SJCRH30 (cell line): Measurements from ENCODE around the gene WNT2. TPM values are rescaled to one million over a fixed set of nuclear protein-coding genes. Genes with fewer than 3 reads are reported as not detected.

Experiments
- DNase-seq, 2 experiments: peaks; one replicate each; pipeline ENCODE4 v3.0.0-alpha.2; 2015 to 2020
- H3K27ac ChIP-seq: fragments of 250-450 bp; sonication (Bioruptor Pico); 2 replicates; pipeline ENCODE4 v1.5.1; 2020; ENCODE audit warnings: mild to moderate bottlenecking, moderate library complexity
- H3K27me3 ChIP-seq: fragments of 250-450 bp; sonication (Bioruptor Pico); 2 replicates; pipeline ENCODE4 v1.5.1; 2020; ENCODE audit warnings: mild to moderate bottlenecking, moderate library complexity
- H3K36me3 ChIP-seq: fragments of 250-450 bp; sonication (Bioruptor Pico); 2 replicates; pipeline ENCODE4 v1.5.1; 2020; ENCODE audit warnings: mild to moderate bottlenecking, moderate library complexity
- H3K4me1 ChIP-seq: fragments of 250-450 bp; sonication (Bioruptor Pico); 2 replicates; pipeline ENCODE4 v1.5.1; 2020; ENCODE audit warnings: mild to moderate bottlenecking, moderate library complexity
- H3K4me3 ChIP-seq: fragments of 250-450 bp; sonication (Bioruptor Pico); 2 replicates; pipeline ENCODE4 v1.5.1; 2020; ENCODE audit warnings: mild to moderate bottlenecking, moderate library complexity
- H3K9me3 ChIP-seq: fragments of 250-450 bp; sonication (Bioruptor Pico); replicated peaks from 2 replicates; pipeline ENCODE4 v1.5.1; 2020; ENCODE audit warnings: mild to moderate bottlenecking, moderate library complexity
- total RNA-seq: library from RNA; depleted of rRNA; stranded (reverse); fragments of >200 nt; shearing (Covaris generic); gene quantifications from 2 replicates; pipeline ENCODE4 v1.2.3, GENCODE V29; 2014; rRNA removed

Gene WNT2
- 0.03 and 0.06 TPM in 2 replicates for total RNA-seq

GRCh38 chr7:117322741-117323304 lies at the start of gene WNT2:
Gene WNT2, minus strand, starts transcription at chr7:117323058. Its CDS starts 69 bp downstream, at chr7:117322989.
- no peaks in the 10 kb centered on the region for H3K4me1 ChIP-seq
- H3K9me3 ChIP-seq = no peaks in the 10 kb centered on the region
- H3K4me3 ChIP-seq = peak within 1 kb of the TSS; percentile 60
- DNase-seq = no peak
- H3K27me3 ChIP-seq = no peaks in the 10 kb centered on the region
- H3K36me3 ChIP-seq = no peaks in the 10 kb centered on the region
- H3K27ac ChIP-seq = peak within 1 kb of the TSS; percentile 41

GRCh38 chr7:117372073-117372472 lies 49.2 kb upstream of the WNT2 start:
- Histone ChIP-seq H3K4me1 (no peaks in the 10 kb centered on the region), H3K4me3 (no peak overlapping the region), H3K36me3 (no peaks in the 10 kb centered on the region), H3K27me3 (no peaks in the 10 kb centered on the region), H3K27ac (no peak overlapping the region), H3K9me3 (no peaks in the 10 kb centered on the region)
- DNase-seq = no peak

GRCh38 chr7:117364339-117365080 lies 41.7 kb upstream of the WNT2 start:
- Histone ChIP-seq H3K27me3 (no peaks in the 10 kb centered on the region), H3K27ac (no peak overlapping the region), H3K36me3 (no peaks in the 10 kb centered on the region), H3K9me3 (no peaks in the 10 kb centered on the region), H3K4me3 (no peak overlapping the region), H3K4me1 (0 out of 2 replicates have a peak, but pooled peaks cover 2% of the 10 kb centered on the region)
- DNase-seq = no peak

- no peaks in the 10 kb centered on the region for H3K27me3 ChIP-seq
- H3K4me1 ChIP-seq = 0 out of 2 replicates have a peak, but pooled peaks cover 2% of the 10 kb centered on the region
- no peaks in the 10 kb centered on the region for H3K36me3 ChIP-seq
- H3K27ac ChIP-seq = no peak overlapping the region
- H3K4me3 ChIP-seq = no peak overlapping the region
- no peaks in the 10 kb centered on the region for H3K9me3 ChIP-seq
- no peak for DNase-seq
These were observed 39.5 kb upstream of the WNT2 start for GRCh38 chr7:117362294-117362888.

- Histone ChIP-seq H3K9me3 (no peaks in the 10 kb centered on the region), H3K4me3 (no peak overlapping the region), H3K4me1 (0 out of 2 replicates have a peak, but pooled peaks cover 3% of the 10 kb centered on the region), H3K36me3 (no peaks in the 10 kb centered on the region), H3K27me3 (no peaks in the 10 kb centered on the region), H3K27ac (no peak overlapping the region)
- no peak for DNase-seq
These were observed 27.2 kb upstream of the WNT2 start for GRCh38 chr7:117350027-117350426.

- H3K9me3 ChIP-seq = no peaks in the 10 kb centered on the region
- no peak for DNase-seq
- H3K27ac ChIP-seq = no peak overlapping the region
- H3K36me3 ChIP-seq = no peaks in the 10 kb centered on the region
- H3K4me3 ChIP-seq = no peak overlapping the region
- H3K4me1 ChIP-seq = 0 out of 2 replicates have a peak, but pooled peaks cover 3% of the 10 kb centered on the region
- no peaks in the 10 kb centered on the region for H3K27me3 ChIP-seq
These were observed 26.7 kb upstream of the WNT2 start for GRCh38 chr7:117349570-117349969.

GRCh38 chr7:117347962-117348672 lies 25.3 kb upstream of the WNT2 start:
- no peak overlapping the region for H3K27ac ChIP-seq
- no peaks in the 10 kb centered on the region for H3K36me3 ChIP-seq
- no peaks in the 10 kb centered on the region for H3K27me3 ChIP-seq
- DNase-seq = no peak
- H3K9me3 ChIP-seq = no peaks in the 10 kb centered on the region
- 0 out of 2 replicates have a peak, but pooled peaks cover 3% of the 10 kb centered on the region for H3K4me1 ChIP-seq
- H3K4me3 ChIP-seq = no peak overlapping the region

GRCh38 chr7:117347480-117347879 lies 24.6 kb upstream of the WNT2 start:
- 0 out of 2 replicates have a peak, but pooled peaks cover 3% of the 10 kb centered on the region for H3K4me1 ChIP-seq
- no peak overlapping the region for H3K27ac ChIP-seq
- H3K4me3 ChIP-seq = no peak overlapping the region
- DNase-seq = peak; percentile 18 to 38
- no peaks in the 10 kb centered on the region for H3K36me3 ChIP-seq
- no peaks in the 10 kb centered on the region for H3K27me3 ChIP-seq
- no peaks in the 10 kb centered on the region for H3K9me3 ChIP-seq

GRCh38 chr7:117346161-117346560 lies 23.3 kb upstream of the WNT2 start:
- Histone ChIP-seq H3K27ac (no peak overlapping the region), H3K36me3 (no peaks in the 10 kb centered on the region), H3K4me3 (no peak overlapping the region), H3K27me3 (no peaks in the 10 kb centered on the region), H3K9me3 (no peaks in the 10 kb centered on the region), H3K4me1 (0 out of 2 replicates have a peak, but pooled peaks cover 3% of the 10 kb centered on the region)
- no peak for DNase-seq

GRCh38 chr7:117338020-117338419 lies 15.2 kb upstream of the WNT2 start:
- H3K27ac ChIP-seq = no peak overlapping the region
- no peaks in the 10 kb centered on the region for H3K36me3 ChIP-seq
- no peak for DNase-seq
- no peaks in the 10 kb centered on the region for H3K9me3 ChIP-seq
- no peak overlapping the region for H3K4me3 ChIP-seq
- H3K4me1 ChIP-seq = no peaks in the 10 kb centered on the region
- H3K27me3 ChIP-seq = no peaks in the 10 kb centered on the region

GRCh38 chr7:117333168-117333567 lies 10.3 kb upstream of the WNT2 start:
- Histone ChIP-seq H3K27ac (no peak overlapping the region), H3K9me3 (no peaks in the 10 kb centered on the region), H3K4me3 (no peak overlapping the region), H3K4me1 (no peaks in the 10 kb centered on the region), H3K36me3 (no peaks in the 10 kb centered on the region), H3K27me3 (no peaks in the 10 kb centered on the region)
- no peak for DNase-seq

GRCh38 chr7:117332031-117332430 lies 9.2 kb upstream of the WNT2 start:
- Histone ChIP-seq H3K36me3 (no peaks in the 10 kb centered on the region), H3K4me1 (no peaks in the 10 kb centered on the region), H3K27ac (no peak overlapping the region), H3K9me3 (no peaks in the 10 kb centered on the region), H3K27me3 (no peaks in the 10 kb centered on the region), H3K4me3 (no peak overlapping the region)
- DNase-seq = no peak

GRCh38 chr7:117325836-117326235 lies 3.0 kb upstream of the WNT2 start:
- H3K27me3 ChIP-seq = no peaks in the 10 kb centered on the region
- H3K4me1 ChIP-seq = no peaks in the 10 kb centered on the region
- DNase-seq = no peak

GRCh38 chr7:117324960-117325359 lies 2.1 kb upstream of the WNT2 start:
- peak overlapping the region; percentile 41 for H3K27ac ChIP-seq
- H3K9me3 ChIP-seq = no peaks in the 10 kb centered on the region
- no peaks in the 10 kb centered on the region for H3K4me1 ChIP-seq
- H3K27me3 ChIP-seq = no peaks in the 10 kb centered on the region
- H3K4me3 ChIP-seq = peak overlapping the region; percentile 60
- peak; percentile 24 to 37 for DNase-seq
- no peaks in the 10 kb centered on the region for H3K36me3 ChIP-seq

More at GRCh38 chr7:117325836-117326235, 3.0 kb upstream of the WNT2 start:
- no peak overlapping the region for H3K27ac ChIP-seq
- no peaks in the 10 kb centered on the region for H3K9me3 ChIP-seq
- no peak overlapping the region for H3K4me3 ChIP-seq
- H3K36me3 ChIP-seq = no peaks in the 10 kb centered on the region
